Inflammatory macrophage treated with lipopolysaccharide for 1 hour (primary cell): ENCODE data around the gene DOLK.
A peak's percentile ranks its signal among the peaks of the same experiment; 100 is the strongest.

Experiments
- DNase-seq, 2 donors: peaks; one replicate each; pipeline ENCODE4 v3.0.0-alpha.2; 2020 to 2022

The DOLK gene

GRCh38 chr9:128903871-128904620, 43.4 kb downstream of the DOLK start:
- no peak for DNase-seq

DNA sequence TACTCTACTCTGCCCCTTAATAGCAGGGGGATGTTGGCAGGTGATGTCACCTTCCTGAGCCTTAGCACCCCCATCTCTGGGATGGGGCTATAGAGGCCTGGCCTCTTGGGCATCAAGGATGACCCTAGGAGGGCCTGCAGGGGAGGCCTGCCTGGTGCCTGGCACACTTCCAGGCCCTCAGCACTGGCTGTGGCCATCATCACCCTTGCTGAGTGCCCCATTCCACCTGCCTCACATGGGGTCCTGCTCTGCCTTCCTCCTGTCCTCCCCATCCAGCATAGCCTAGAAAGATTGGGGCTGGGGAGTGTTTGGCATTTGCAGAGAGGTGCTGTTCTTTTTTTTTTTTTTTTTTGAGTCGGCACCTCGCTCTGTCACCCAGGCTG, 44.3 kb downstream of the DOLK start:
- DNase-seq, result no peak

- DNase-seq, result no peak
These were observed 44.9 kb downstream of the DOLK start for GRCh38 chr9:128902351-128903078.

GRCh38 chr9:128901822-128902221, 45.6 kb downstream of the DOLK start:
- no peak for DNase-seq

- DNase-seq, result no peak
These were observed 46.0 kb downstream of the DOLK start for GRCh38 chr9:128901379-128901778.

GRCh38 chr9:128899566-128900322, 47.7 kb downstream of the DOLK start:
- DNase-seq, result peak in 1 of 2 donors; percentile 43

DNA sequence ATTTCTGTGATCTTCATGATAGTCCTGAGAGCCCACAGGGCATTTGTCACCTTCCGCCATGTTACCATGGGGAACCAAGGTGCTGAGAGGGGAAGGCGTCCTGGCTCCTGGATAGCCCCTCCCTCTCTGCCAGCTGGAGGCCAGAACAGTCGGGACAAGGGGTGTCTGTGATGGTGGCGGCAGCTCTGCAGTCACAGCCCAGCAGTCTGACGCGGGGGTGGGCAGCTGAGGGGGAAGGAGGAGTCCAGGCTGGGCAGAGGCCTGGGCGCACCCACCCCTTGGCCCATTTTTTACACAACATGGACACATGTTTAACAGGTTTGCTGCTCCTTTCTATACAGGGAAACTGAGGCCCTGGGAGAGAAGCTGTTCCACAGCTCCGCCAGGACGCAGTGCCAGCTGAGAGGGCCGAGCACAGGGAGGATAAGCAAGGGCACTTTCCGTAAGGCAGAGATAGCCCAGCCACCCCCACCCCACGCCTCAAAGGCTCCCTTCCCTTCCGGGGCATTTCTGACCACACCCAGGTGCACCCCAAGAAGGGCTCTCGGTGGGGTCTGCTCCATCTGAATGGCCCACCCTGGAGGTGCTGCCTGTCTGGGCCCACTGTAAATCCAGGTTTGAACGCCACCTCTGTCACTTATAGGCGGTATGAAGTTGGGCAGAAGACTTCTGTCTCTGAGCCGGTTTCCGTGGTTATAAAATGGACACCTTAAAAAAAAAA, 48.4 kb downstream of the DOLK start:
- no peak for DNase-seq

DNA sequence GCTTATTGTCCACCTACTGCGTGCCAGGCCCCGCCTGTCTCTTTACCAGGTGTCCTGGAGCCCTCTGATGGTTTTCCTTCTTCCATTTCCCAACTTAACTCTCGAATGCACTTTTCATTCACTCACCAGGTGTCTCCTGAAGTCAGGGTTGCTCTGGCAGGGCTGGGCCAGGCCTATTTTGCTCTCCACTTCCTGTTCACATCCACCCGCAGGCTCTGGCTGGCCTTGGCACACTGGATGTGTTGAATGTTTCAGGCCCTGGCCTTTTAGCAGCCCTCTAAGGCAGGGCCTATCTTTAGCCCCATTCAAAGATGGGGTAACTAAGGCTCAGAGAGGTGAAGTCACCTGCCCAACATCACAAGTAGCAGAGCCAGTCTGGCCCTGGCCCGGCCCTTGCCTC, 49.0 kb downstream of the DOLK start:
- no peak for DNase-seq

DNA sequence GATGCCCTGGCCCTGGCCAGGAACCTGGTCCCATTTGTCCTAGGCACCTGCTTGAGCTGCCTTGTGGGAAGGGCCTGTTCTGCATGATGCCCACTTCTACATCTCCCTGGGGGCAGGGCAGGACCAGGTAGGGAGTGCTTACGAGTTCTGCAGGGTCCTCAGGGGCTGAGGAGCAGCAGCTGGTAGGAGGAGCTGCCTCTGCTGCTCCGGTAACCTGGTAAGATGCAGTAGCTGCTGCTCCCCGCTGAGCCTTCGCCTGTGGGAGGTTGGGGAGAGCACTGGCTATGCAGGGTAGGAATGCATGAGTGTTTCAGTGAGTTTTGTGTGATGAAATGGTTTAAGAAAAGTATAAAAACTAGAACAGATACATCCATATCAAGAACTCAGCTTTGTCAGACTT, 51.8 kb downstream of the DOLK start:
- no peak for DNase-seq
